HCT116 (cell line): ENCODE data around the gene KRT36. TPM values are rescaled to one million over a fixed set of nuclear protein-coding genes. Genes with fewer than 3 reads are reported as not detected.

Experiments
- ATAC-seq: fragments of 200-7000 bp; cut with Tn5 transposase; 2 replicates; pipeline ENCODE4 v1.9.1; 2020; ENCODE audit warnings: mild to moderate bottlenecking, moderate library complexity
- BruUV-seq: library from RNA; stranded (reverse); fragments of 400-500 nt; replicated peaks from 2 replicates; lab custom pipeline; 2021; lab: Mats Ljungman, UMichigan
- CTCF ChIA-PET: fragments of 300-600 bp; sonication (Branson Sonifier 250); formaldehyde crosslinking; loops from one replicate; lab custom pipeline; 2021; ENCODE audit warnings: antibody characterized with exemption; lab: Charles Lee
- POLR2A ChIA-PET: fragments of 300-600, 350-600 bp; sonication (Branson Sonifier 250); formaldehyde crosslinking; loops from one replicate; lab custom pipeline; 2021; ENCODE audit warnings: antibody characterized with exemption; lab: Charles Lee
- RAD21 ChIA-PET, 2 experiments: fragments of 300-600 bp; sonication (Branson Sonifier 250); formaldehyde crosslinking; loops; one replicate each; lab custom pipeline; 2023; ENCODE audit warnings: low total read pairs in 2 of 2; ENCODE audit not compliant: uncharacterized antibody in 2 of 2, unreplicated experiment in 2 of 2, low non-redundant PET in 1 of 2; lab: Charles Lee
- DNase-seq: peaks from one replicate; pipeline ENCODE4 v3.0.0-alpha.2; 2010; ENCODE audit warnings: low read depth, low spot score
- H2AFZ ChIP-seq: fragments of 200-600 bp; shearing (Covaris generic), sonication (generic); 2 replicates; pipeline ENCODE4 v1.6.1; 2017; ENCODE audit warnings: low read depth, mixed run types, mixed read lengths, antibody characterized with exemption, low read length; ENCODE audit not compliant: poor library complexity, severe bottlenecking
- H3K27ac ChIP-seq: 2 replicates; pipeline ENCODE4 v1.5.1; 2012; ENCODE audit warnings: low read depth, low read length
- H3K27me3 ChIP-seq: fragments of 200-600 bp; sonication (generic); 2 replicates; pipeline ENCODE4 v1.6.1; 2016; ENCODE audit warnings: mixed run types, low read length, mixed read lengths; ENCODE audit not compliant: insufficient read depth
- H3K36me3 ChIP-seq, 2 experiments: fragments of 200-500 bp in 1 of 2; fragments of 200-600 bp in 1 of 2; sonication (Bioruptor generic) in 1 of 2; sonication (generic) in 1 of 2; 2 replicates each; pipeline versions ENCODE4 v1.5.1 to v1.6.1; 2014 to 2016; ENCODE audit warnings: low read length in 2 of 2, inconsistent platforms in 1 of 2, mixed read lengths in 1 of 2, mixed run types in 1 of 2; ENCODE audit not compliant: insufficient read depth in 2 of 2, control insufficient read depth in 1 of 2
- H3K4me1 ChIP-seq, 2 experiments: fragments of 200-600 bp in 1 of 2; sonication (generic) in 1 of 2; 2 replicates each; pipeline versions ENCODE4 v1.5.1 to v1.6.1; 2012 to 2017; ENCODE audit warnings: low read length in 2 of 2, inconsistent platforms in 1 of 2, mild to moderate bottlenecking in 1 of 2, mixed read lengths in 1 of 2, mixed run types in 1 of 2, moderate library complexity in 1 of 2; ENCODE audit not compliant: insufficient read depth in 2 of 2, control insufficient read depth in 1 of 2
- H3K4me2 ChIP-seq: fragments of 200-600 bp; sonication (generic); 2 replicates; pipeline ENCODE4 v1.6.1; 2017; ENCODE audit warnings: mixed run types, low read length, mixed read lengths
- H3K4me3 ChIP-seq, 2 experiments: fragments of 200-600 bp in 1 of 2; sonication (generic) in 1 of 2; replicated peaks in 1 of 2; 2 replicates each; pipeline ENCODE4 v1.5.1; 2011 to 2016; ENCODE audit warnings: low read length in 2 of 2, control low read depth in 1 of 2, low read depth in 1 of 2, mild to moderate bottlenecking in 1 of 2, mixed read lengths in 1 of 2, mixed run types in 1 of 2
- H3K79me2 ChIP-seq: fragments of 200-600 bp; sonication (generic); 2 replicates; pipeline ENCODE4 v1.6.1; 2017; ENCODE audit warnings: mild to moderate bottlenecking, mixed run types, low read length, moderate library complexity, mixed read lengths; ENCODE audit not compliant: insufficient read depth
- H3K9ac ChIP-seq: fragments of 200-600 bp; sonication (generic); 2 replicates; pipeline ENCODE4 v1.6.1; 2016; ENCODE audit warnings: low read length, mixed read lengths
- H3K9me2 ChIP-seq: fragments of 200-600 bp; sonication (generic), shearing (Covaris generic); 2 replicates; pipeline ENCODE4 v1.6.1; 2017; ENCODE audit warnings: mixed run types, mild to moderate bottlenecking, moderate library complexity; ENCODE audit not compliant: insufficient read depth
- H3K9me3 ChIP-seq, 2 experiments: fragments of 200-500 bp in 1 of 2; fragments of 200-600 bp in 1 of 2; sonication (Bioruptor generic) in 1 of 2; sonication (generic) in 1 of 2; 2 replicates each; pipeline ENCODE4 v1.6.1; 2014 to 2017; ENCODE audit warnings: low read length in 2 of 2, mixed read lengths in 2 of 2, inconsistent platforms in 1 of 2, low read depth in 1 of 2, mild to moderate bottlenecking in 1 of 2, mixed run types in 1 of 2, moderate library complexity in 1 of 2; ENCODE audit not compliant: control insufficient read depth in 1 of 2, insufficient read depth in 1 of 2
- H4K20me1 ChIP-seq: fragments of 200-600 bp; sonication (generic), shearing (Covaris generic); 2 replicates; pipeline ENCODE4 v1.6.1; 2017; ENCODE audit warnings: mixed run types, mild to moderate bottlenecking, moderate library complexity; ENCODE audit not compliant: insufficient read depth
- EGR1 ChIP-seq: IDR thresholded peaks from 2 replicates; pipeline ENCODE4 v1.6.1; 2012; ENCODE audit warnings: low read depth
- ELF1 ChIP-seq: IDR thresholded peaks from 2 replicates; pipeline ENCODE4 v1.6.1; 2012; ENCODE audit warnings: low read depth, borderline replicate concordance
- EZH2 ChIP-seq: fragments of 200-600 bp; sonication (generic); IDR thresholded peaks from 2 replicates; pipeline ENCODE4 v1.6.1; 2017; ENCODE audit warnings: antibody characterized with exemption, mixed run types
- JUND ChIP-seq: IDR thresholded peaks from 2 replicates; pipeline ENCODE4 v1.6.1; 2012
- POLR2A ChIP-seq: IDR thresholded peaks from 2 replicates; pipeline ENCODE4 v1.7.0; 2011; ENCODE audit warnings: borderline replicate concordance; ENCODE audit not compliant: insufficient read depth, insufficient read length; ENCODE audit errors: extremely low read depth
- SRF ChIP-seq: IDR thresholded peaks from 2 replicates; pipeline ENCODE4 v1.6.1; 2012; ENCODE audit warnings: low read depth
- TCF7L2 ChIP-seq: IDR thresholded peaks from 2 replicates; pipeline ENCODE4 v1.7.0; 2011; ENCODE audit warnings: borderline replicate concordance, inconsistent platforms; ENCODE audit not compliant: insufficient read depth, insufficient read length; ENCODE audit errors: extremely low read depth
- YY1 ChIP-seq: IDR thresholded peaks from 2 replicates; pipeline ENCODE4 v1.6.1; 2011; ENCODE audit warnings: low read length, low read depth, moderate library complexity, mild to moderate bottlenecking; ENCODE audit not compliant: insufficient replicate concordance; ENCODE audit errors: extremely low read depth
- intact Hi-C: fragments of 100-400 bp; cut with micrococcal nuclease; formaldehyde crosslinking; loops from 2 replicates; pipeline ENCODE4 v1.10.0; 2022
- total RNA-seq: library from RNA; stranded (reverse); gene quantifications from one replicate; pipeline ENCODE4 v1.2.1, GENCODE V29; 2021; ENCODE audit not compliant: unreplicated experiment
- TF ChIP-seq, protein P1 (sequence below): IDR thresholded peaks from 2 replicates; pipeline ENCODE4 v1.6.1; 2012
- TF ChIP-seq, protein P2 (sequence below): IDR thresholded peaks from 2 replicates; pipeline ENCODE4 v1.6.1; 2011; ENCODE audit warnings: mild to moderate bottlenecking, low read length, moderate library complexity; ENCODE audit not compliant: insufficient replicate concordance; ENCODE audit errors: extremely low read depth
- TF ChIP-seq, protein P3 (sequence below), 3 experiments: fragments of 200-600 bp in 1 of 3; sonication (generic) in 1 of 3; IDR thresholded peaks in 2 of 3; conservative IDR thresholded peaks in 1 of 3; 2 replicates each; pipeline ENCODE4 v1.5.1; 2012 to 2017; ENCODE audit warnings: low read depth in 2 of 3, low read length in 2 of 3, antibody characterized with exemption in 1 of 3, borderline replicate concordance in 1 of 3, control low read depth in 1 of 3, mild to moderate bottlenecking in 1 of 3, mixed read lengths in 1 of 3, mixed run types in 1 of 3, moderate library complexity in 1 of 3; ENCODE audit not compliant: insufficient read depth in 1 of 3

Gene KRT36
- total RNA-seq, 1 experiment from 2014 or later: not detected

DNA sequence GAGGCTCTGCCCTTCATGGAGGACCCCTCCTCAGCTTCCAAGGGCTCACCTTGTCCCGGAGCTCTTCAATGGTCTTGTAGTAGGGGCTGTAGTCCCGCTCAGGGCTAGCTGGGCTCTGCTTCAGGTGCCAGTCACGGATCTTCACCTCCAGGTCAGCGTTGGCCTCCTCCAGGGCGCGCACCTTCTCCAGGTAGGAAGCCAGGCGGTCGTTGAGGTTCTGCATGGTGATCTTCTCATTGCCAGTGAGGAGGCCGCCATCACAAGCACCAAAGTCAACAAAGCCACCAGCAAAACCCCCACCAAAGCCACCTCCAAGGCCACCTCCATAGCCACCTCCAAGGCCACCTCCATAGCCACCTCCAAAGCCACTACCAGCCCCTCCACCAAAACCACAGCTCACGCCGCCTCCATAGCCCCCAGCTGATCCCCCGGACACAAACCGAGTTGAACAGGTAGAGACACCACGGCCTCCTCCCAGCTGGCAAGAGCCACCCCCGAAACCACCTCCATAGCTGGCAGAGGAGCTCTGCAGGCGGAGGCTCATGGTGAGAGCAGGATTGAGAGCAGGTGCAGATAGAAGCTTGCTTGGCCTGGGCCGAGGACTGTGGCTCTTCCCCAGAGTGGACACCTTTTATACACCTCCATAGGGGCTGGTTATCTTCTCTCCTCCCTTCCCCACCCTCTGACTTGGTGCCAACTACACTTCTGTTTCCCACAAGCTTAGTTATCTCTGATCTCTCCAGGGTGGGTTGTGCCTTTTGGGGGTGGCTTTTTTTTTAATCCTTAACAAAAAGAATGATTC lies 15.5 kb upstream of the KRT36 start, which contains the start of gene KRT13:
Gene KRT13 (minus strand): TSS at position 606 of the 802 bp plus-strand sequence. CDS start 62 bp downstream, at position 544.
- no peak within 1 kb of the TSS for H3K27ac ChIP-seq
- H3K4me2 ChIP-seq: no peak within 1 kb of the TSS
- ChIA-PET CTCF (no interaction called here), RAD21 (no interaction called here), POLR2A (interaction anchor here (1.3 kb wide), 1 partner anchor 10 kb away, joined by 4 read pairs; no protein-coding TSS in a partner anchor)
- no peaks in the 10 kb centered on the region for H3K9me3 ChIP-seq
- DNase-seq (no peak), ATAC-seq (no peak)
- intact Hi-C loops: no loop called here
- H3K27me3 ChIP-seq: no peaks in the 10 kb centered on the region
- no TSS peak for BruUV-seq
- H3K9ac ChIP-seq: no peak within 1 kb of the TSS
- TF ChIP-seq EGR1: no peak
- no peak for TF ChIP-seq POLR2A
- TF ChIP-seq, protein P1, sequence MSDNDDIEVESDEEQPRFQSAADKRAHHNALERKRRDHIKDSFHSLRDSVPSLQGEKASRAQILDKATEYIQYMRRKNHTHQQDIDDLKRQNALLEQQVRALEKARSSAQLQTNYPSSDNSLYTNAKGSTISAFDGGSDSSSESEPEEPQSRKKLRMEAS: no peak
- TF ChIP-seq JUND: no peak
- peaks cover 5 to 45% of the 10 kb centered on the region in 2 experiments for H3K4me1 ChIP-seq
- no peaks in the 10 kb centered on the region for H3K9me2 ChIP-seq
- no peak within 1 kb of the TSS for H3K4me3 ChIP-seq
- no peak within 1 kb of the TSS for H2AFZ ChIP-seq
- H4K20me1 ChIP-seq: no peaks in the 10 kb centered on the region
- H3K36me3 ChIP-seq: no peaks in the 10 kb centered on the region
- no peaks in the 10 kb centered on the region for H3K79me2 ChIP-seq

DNA sequence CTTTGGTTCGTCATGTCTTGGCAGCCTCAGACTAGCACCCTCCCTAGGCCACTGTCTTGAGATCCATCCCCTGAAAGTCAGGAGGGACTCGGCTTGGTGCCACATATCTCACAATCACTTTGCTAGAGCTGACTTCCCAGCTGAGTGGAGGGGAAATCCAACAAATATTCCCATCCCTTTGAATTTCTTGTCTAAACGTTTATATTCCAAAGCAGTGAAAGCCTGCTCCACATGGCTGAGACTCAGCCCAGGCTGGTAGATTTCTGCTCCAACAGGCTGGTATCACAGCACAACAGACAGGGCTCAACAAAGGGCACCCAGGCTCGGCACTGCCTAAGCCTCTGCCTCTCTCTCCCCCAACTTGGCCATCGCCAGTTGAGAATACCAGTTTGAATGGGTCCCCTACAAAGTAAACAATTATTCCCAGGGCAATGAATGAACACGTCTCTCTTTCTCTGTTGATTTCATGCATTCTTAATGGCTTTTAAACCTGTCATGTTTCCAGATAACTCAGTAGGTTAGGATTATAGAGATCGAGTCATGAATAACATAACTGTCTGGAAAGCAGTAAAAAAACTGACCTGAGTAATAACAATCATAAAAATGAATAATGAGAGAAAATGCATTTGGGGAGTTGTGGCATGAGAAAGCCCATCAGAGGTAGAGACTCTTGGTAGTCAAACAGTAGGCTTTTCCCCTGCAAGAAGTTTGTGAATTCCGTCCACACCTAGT lies 14.7 kb upstream of the KRT36 start:
- H2AFZ ChIP-seq: no peak overlapping the region
- no peak overlapping the region for H3K4me3 ChIP-seq
- H3K9me2 ChIP-seq: no peaks in the 10 kb centered on the region
- no peaks in the 10 kb centered on the region for H4K20me1 ChIP-seq
- ChIA-PET POLR2A (no interaction called here), RAD21 (no interaction called here), CTCF (no interaction called here)
- no peak for DNase-seq
- intact Hi-C loops: no loop called here
- no peak for ATAC-seq
- H3K4me2 ChIP-seq: no peak overlapping the region
- no peaks in the 10 kb centered on the region for H3K36me3 ChIP-seq
- H3K9ac ChIP-seq: no peak overlapping the region
- H3K27me3 ChIP-seq: no peaks in the 10 kb centered on the region
- TF ChIP-seq JUND (no peak), TCF7L2 (no peak), EZH2 (no peak), ELF1 (no peak), YY1 (no peak), SRF (no peak)
- TF ChIP-seq, protein P2, sequence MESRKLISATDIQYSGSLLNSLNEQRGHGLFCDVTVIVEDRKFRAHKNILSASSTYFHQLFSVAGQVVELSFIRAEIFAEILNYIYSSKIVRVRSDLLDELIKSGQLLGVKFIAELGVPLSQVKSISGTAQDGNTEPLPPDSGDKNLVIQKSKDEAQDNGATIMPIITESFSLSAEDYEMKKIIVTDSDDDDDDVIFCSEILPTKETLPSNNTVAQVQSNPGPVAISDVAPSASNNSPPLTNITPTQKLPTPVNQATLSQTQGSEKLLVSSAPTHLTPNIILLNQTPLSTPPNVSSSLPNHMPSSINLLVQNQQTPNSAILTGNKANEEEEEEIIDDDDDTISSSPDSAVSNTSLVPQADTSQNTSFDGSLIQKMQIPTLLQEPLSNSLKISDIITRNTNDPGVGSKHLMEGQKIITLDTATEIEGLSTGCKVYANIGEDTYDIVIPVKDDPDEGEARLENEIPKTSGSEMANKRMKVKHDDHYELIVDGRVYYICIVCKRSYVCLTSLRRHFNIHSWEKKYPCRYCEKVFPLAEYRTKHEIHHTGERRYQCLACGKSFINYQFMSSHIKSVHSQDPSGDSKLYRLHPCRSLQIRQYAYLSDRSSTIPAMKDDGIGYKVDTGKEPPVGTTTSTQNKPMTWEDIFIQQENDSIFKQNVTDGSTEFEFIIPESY: no peak
- TF ChIP-seq, protein P3, sequence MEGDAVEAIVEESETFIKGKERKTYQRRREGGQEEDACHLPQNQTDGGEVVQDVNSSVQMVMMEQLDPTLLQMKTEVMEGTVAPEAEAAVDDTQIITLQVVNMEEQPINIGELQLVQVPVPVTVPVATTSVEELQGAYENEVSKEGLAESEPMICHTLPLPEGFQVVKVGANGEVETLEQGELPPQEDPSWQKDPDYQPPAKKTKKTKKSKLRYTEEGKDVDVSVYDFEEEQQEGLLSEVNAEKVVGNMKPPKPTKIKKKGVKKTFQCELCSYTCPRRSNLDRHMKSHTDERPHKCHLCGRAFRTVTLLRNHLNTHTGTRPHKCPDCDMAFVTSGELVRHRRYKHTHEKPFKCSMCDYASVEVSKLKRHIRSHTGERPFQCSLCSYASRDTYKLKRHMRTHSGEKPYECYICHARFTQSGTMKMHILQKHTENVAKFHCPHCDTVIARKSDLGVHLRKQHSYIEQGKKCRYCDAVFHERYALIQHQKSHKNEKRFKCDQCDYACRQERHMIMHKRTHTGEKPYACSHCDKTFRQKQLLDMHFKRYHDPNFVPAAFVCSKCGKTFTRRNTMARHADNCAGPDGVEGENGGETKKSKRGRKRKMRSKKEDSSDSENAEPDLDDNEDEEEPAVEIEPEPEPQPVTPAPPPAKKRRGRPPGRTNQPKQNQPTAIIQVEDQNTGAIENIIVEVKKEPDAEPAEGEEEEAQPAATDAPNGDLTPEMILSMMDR (IDR thresholded peaks at IDR 0.05 in 2 of 3, conservative IDR thresholded peaks at IDR 0.05 in 1 of 3; ENCODE audit: borderline replicate concordance in 1 of 3, insufficient read depth in 1 of 3, low read depth in 2 of 3, low read length in 2 of 3): no peak
- no peak overlapping the region for H3K27ac ChIP-seq
- BruUV-seq: no TSS peak
- H3K4me1 ChIP-seq: peaks cover 13 to 48% of the 10 kb centered on the region in 2 experiments
- no peaks in the 10 kb centered on the region for H3K79me2 ChIP-seq
- no peaks in the 10 kb centered on the region for H3K9me3 ChIP-seq
